GM12891 (cell line): ENCODE measurements around the gene TIFAB.

ENCODE experiments used
- POLR2AphosphoS5 ChIP-seq: IDR thresholded peaks from 2 replicates; pipeline ENCODE4 v1.6.1; 2011; ENCODE audit warnings: low read depth, low read length, control low read depth
- TAF1 ChIP-seq: IDR thresholded peaks from 2 replicates; pipeline ENCODE4 v1.6.1; 2011; ENCODE audit warnings: low read depth, low read length, control low read depth

DNA sequence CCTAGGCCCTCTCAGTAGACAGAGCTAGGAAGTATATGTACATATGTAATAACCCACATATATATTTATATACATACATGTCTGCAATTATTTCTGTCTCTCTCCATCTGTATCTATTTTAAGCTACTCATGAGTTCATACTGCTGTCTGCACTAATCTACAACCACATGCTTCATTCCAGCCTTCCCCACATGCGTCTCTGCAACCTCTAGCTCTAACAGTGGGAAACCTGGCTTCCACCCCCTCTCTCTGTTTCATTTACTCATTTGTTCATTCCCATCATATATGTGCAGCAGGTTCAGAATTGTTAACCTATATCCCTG, 28.3 kb downstream of the TIFAB start:
- TF ChIP-seq POLR2AphosphoS5: no peak
- TF ChIP-seq TAF1: no peak
